ENCODE data around the gene RNU2-63P.

DNA sequence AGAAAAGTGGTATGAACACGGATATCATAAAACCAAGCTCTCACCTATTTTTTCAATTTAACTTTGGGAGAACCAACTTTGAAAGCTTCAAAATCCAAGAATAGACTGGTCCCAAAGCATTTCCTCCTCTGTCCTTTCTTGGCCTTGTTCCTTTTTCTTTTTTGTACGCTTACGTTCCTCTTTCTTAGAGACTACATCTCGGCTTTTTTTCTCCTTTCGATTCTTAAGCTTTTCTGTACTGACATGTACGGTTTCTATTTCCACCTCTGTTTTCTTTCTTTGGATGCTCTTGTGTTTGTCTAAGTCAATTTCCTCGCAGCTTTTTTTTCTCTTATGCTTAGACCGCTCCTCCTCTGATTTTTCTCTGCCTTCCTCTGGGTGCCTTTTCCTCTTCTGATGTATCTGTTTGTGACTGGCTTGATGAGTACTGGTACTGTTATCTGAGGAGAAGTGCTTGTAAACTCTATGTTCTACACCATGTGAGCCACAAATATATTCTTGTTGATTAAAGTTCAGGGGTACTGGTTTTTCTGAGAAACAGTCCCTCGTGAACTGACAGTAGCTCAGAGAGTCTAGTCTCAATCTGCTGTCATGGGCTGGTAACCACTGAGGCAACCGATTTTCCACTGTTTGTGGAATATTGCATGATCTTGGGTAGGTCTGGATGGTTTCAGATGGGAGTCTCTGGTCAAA, 11.5 kb upstream of the RNU2-63P start:
- no peak for TF ChIP-seq POLR2A (IDR thresholded peaks at IDR 0.05)
- TF ChIP-seq, protein P1, sequence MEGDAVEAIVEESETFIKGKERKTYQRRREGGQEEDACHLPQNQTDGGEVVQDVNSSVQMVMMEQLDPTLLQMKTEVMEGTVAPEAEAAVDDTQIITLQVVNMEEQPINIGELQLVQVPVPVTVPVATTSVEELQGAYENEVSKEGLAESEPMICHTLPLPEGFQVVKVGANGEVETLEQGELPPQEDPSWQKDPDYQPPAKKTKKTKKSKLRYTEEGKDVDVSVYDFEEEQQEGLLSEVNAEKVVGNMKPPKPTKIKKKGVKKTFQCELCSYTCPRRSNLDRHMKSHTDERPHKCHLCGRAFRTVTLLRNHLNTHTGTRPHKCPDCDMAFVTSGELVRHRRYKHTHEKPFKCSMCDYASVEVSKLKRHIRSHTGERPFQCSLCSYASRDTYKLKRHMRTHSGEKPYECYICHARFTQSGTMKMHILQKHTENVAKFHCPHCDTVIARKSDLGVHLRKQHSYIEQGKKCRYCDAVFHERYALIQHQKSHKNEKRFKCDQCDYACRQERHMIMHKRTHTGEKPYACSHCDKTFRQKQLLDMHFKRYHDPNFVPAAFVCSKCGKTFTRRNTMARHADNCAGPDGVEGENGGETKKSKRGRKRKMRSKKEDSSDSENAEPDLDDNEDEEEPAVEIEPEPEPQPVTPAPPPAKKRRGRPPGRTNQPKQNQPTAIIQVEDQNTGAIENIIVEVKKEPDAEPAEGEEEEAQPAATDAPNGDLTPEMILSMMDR (IDR thresholded peaks at IDR 0.05), result no peak
- no peak for TF ChIP-seq POLR2AphosphoS5 (IDR thresholded peaks at IDR 0.05; ENCODE audit: insufficient read depth in 1 of 2, low read depth in 1 of 2)
